ENCODE data around the gene SIK2. TPM values are rescaled to one million over a fixed set of nuclear protein-coding genes. Genes with fewer than 3 reads are reported as not detected.

SIK2 gene
- total RNA-seq, 2 donors from 2014 or later: 5.6 to 6.4 TPM

- Mint-ChIP-seq H3K27me3 (peaks cover 3% of the 10 kb centered on the region), H3K4me1 (no peaks in the 10 kb centered on the region), H3K4me3 (no peak overlapping the region), H3K9me3 (no peaks in the 10 kb centered on the region), H3K36me3 (ENCODE audit: low read depth) (no peaks in the 10 kb centered on the region), H3K27ac (no peak overlapping the region)
- ATAC-seq (replicated peaks): no peak
Measured at GRCh38 chr11:111592491-111592890, 9.8 kb upstream of the SIK2 start.

- Mint-ChIP-seq H3K27me3 (peaks cover 3% of the 10 kb centered on the region), H3K36me3 (ENCODE audit: low read depth) (no peaks in the 10 kb centered on the region), H3K4me1 (no peaks in the 10 kb centered on the region), H3K9me3 (no peaks in the 10 kb centered on the region), H3K4me3 (no peak overlapping the region), H3K27ac (no peak overlapping the region)
- ATAC-seq (replicated peaks): no peak
Measured at GRCh38 chr11:111596319-111596718, 5.9 kb upstream of the SIK2 start.

- Mint-ChIP-seq H3K4me1 (peaks cover 1% of the 10 kb centered on the region), H3K36me3 (ENCODE audit: low read depth) (no peaks in the 10 kb centered on the region), H3K27ac (peak overlapping the region; percentile 70), H3K9me3 (no peaks in the 10 kb centered on the region), H3K4me3 (no peak overlapping the region), H3K27me3 (peaks cover 3% of the 10 kb centered on the region)
- ATAC-seq (replicated peaks): no peak
Measured at GRCh38 chr11:111598148-111598547, 4.1 kb upstream of the SIK2 start.

- H3K27ac Mint-ChIP-seq: no peak overlapping the region
- H3K4me3 Mint-ChIP-seq: no peak overlapping the region
- H3K36me3 Mint-ChIP-seq (ENCODE audit: low read depth): no peaks in the 10 kb centered on the region
- H3K9me3 Mint-ChIP-seq: no peaks in the 10 kb centered on the region
- H3K27me3 Mint-ChIP-seq: peaks cover 3% of the 10 kb centered on the region
- peaks cover 5% of the 10 kb centered on the region for H3K4me1 Mint-ChIP-seq
- ATAC-seq (replicated peaks): no peak
Measured at GRCh38 chr11:111598559-111598958, 3.7 kb upstream of the SIK2 start.

- peak overlapping the region; percentile 91 for H3K4me3 Mint-ChIP-seq
- no peaks in the 10 kb centered on the region for H3K27me3 Mint-ChIP-seq
- H3K9me3 Mint-ChIP-seq: no peaks in the 10 kb centered on the region
- peaks cover 15% of the 10 kb centered on the region for H3K4me1 Mint-ChIP-seq
- no peaks in the 10 kb centered on the region for H3K36me3 Mint-ChIP-seq (ENCODE audit: low read depth)
- no peak for ATAC-seq (replicated peaks)
- peak overlapping the region; percentile 94 for H3K27ac Mint-ChIP-seq
Measured at GRCh38 chr11:111601636-111601978, 642 bp upstream of the SIK2 start.

- Mint-ChIP-seq H3K27me3 (no peaks in the 10 kb centered on the region), H3K4me1 (peaks cover 15% of the 10 kb centered on the region), H3K4me3 (peak overlapping the region; percentile 91), H3K9me3 (no peaks in the 10 kb centered on the region), H3K27ac (peak overlapping the region; percentile 90), H3K36me3 (ENCODE audit: low read depth) (no peaks in the 10 kb centered on the region)
- ATAC-seq (replicated peaks): no peak
Measured at GRCh38 chr11:111602865-111603610, 789 bp downstream of the SIK2 start.

- H3K27me3 Mint-ChIP-seq: no peaks in the 10 kb centered on the region
- ATAC-seq (replicated peaks): no peak
- no peaks in the 10 kb centered on the region for H3K9me3 Mint-ChIP-seq
- H3K4me1 Mint-ChIP-seq: peaks cover 15% of the 10 kb centered on the region
- peak overlapping the region; percentile 91 for H3K4me3 Mint-ChIP-seq
- H3K36me3 Mint-ChIP-seq (ENCODE audit: low read depth): no peaks in the 10 kb centered on the region
- H3K27ac Mint-ChIP-seq: peak overlapping the region; percentile 90
Measured at GRCh38 chr11:111603611-111604130, 1.4 kb downstream of the SIK2 start.

- peak overlapping the region; percentile 90 for H3K27ac Mint-ChIP-seq
- no peaks in the 10 kb centered on the region for H3K9me3 Mint-ChIP-seq
- H3K4me3 Mint-ChIP-seq: peak overlapping the region; percentile 91
- H3K27me3 Mint-ChIP-seq: no peaks in the 10 kb centered on the region
- peaks cover 15% of the 10 kb centered on the region for H3K4me1 Mint-ChIP-seq
- H3K36me3 Mint-ChIP-seq (ENCODE audit: low read depth): no peaks in the 10 kb centered on the region
- ATAC-seq (replicated peaks): no peak
Measured at GRCh38 chr11:111604392-111605009, 2.3 kb downstream of the SIK2 start.

- Mint-ChIP-seq H3K27me3 (no peaks in the 10 kb centered on the region), H3K27ac (no peak overlapping the region), H3K4me3 (no peak overlapping the region), H3K36me3 (ENCODE audit: low read depth) (no peaks in the 10 kb centered on the region), H3K4me1 (peaks cover 15% of the 10 kb centered on the region), H3K9me3 (no peaks in the 10 kb centered on the region)
- no peak for ATAC-seq (replicated peaks)
Measured at GRCh38 chr11:111605681-111606080, 3.4 kb downstream of the SIK2 start.

- no peak for ATAC-seq (replicated peaks)
- H3K27ac Mint-ChIP-seq: no peak overlapping the region
- H3K4me1 Mint-ChIP-seq: peaks cover 18% of the 10 kb centered on the region
- no peaks in the 10 kb centered on the region for H3K9me3 Mint-ChIP-seq
- H3K36me3 Mint-ChIP-seq (ENCODE audit: low read depth): no peaks in the 10 kb centered on the region
- no peak overlapping the region for H3K4me3 Mint-ChIP-seq
- no peaks in the 10 kb centered on the region for H3K27me3 Mint-ChIP-seq
Measured at GRCh38 chr11:111606986-111607385, 4.7 kb downstream of the SIK2 start.

GRCh38 chr11:111607751-111608150 lies 5.5 kb downstream of the SIK2 start:
- H3K9me3 Mint-ChIP-seq: no peaks in the 10 kb centered on the region
- no peaks in the 10 kb centered on the region for H3K27me3 Mint-ChIP-seq
- H3K4me1 Mint-ChIP-seq: peaks cover 23% of the 10 kb centered on the region
- H3K36me3 Mint-ChIP-seq (ENCODE audit: low read depth): no peaks in the 10 kb centered on the region
- no peak overlapping the region for H3K4me3 Mint-ChIP-seq
- no peak for ATAC-seq (replicated peaks)
- H3K27ac Mint-ChIP-seq: no peak overlapping the region

- peaks cover 8% of the 10 kb centered on the region for H3K4me1 Mint-ChIP-seq
- H3K36me3 Mint-ChIP-seq (ENCODE audit: low read depth): peaks cover 1% of the 10 kb centered on the region
- no peaks in the 10 kb centered on the region for H3K27me3 Mint-ChIP-seq
- H3K9me3 Mint-ChIP-seq: no peaks in the 10 kb centered on the region
- H3K4me3 Mint-ChIP-seq: no peak overlapping the region
- no peak overlapping the region for H3K27ac Mint-ChIP-seq
- ATAC-seq (replicated peaks): no peak
Measured at GRCh38 chr11:111612224-111612623, 10.0 kb downstream of the SIK2 start.

GRCh38 chr11:111617286-111617685 lies 15.0 kb downstream of the SIK2 start:
- H3K4me3 Mint-ChIP-seq: no peak overlapping the region

GRCh38 chr11:111620518-111620917 lies 18.3 kb downstream of the SIK2 start:
- peaks cover 5% of the 10 kb centered on the region for H3K4me1 Mint-ChIP-seq
- H3K4me3 Mint-ChIP-seq: no peak overlapping the region
- no peaks in the 10 kb centered on the region for H3K9me3 Mint-ChIP-seq
- no peaks in the 10 kb centered on the region for H3K27me3 Mint-ChIP-seq
- ATAC-seq (replicated peaks): no peak
- no peak overlapping the region for H3K27ac Mint-ChIP-seq
- peaks cover 69% of the 10 kb centered on the region for H3K36me3 Mint-ChIP-seq (ENCODE audit: low read depth)

More at GRCh38 chr11:111617286-111617685, 15.0 kb downstream of the SIK2 start:
- H3K4me1 Mint-ChIP-seq: peaks cover 2% of the 10 kb centered on the region
- H3K9me3 Mint-ChIP-seq: no peaks in the 10 kb centered on the region
- ATAC-seq (replicated peaks): no peak
- no peak overlapping the region for H3K27ac Mint-ChIP-seq
- no peaks in the 10 kb centered on the region for H3K27me3 Mint-ChIP-seq
- peaks cover 40% of the 10 kb centered on the region for H3K36me3 Mint-ChIP-seq (ENCODE audit: low read depth)

GRCh38 chr11:111623527-111624030 lies 21.3 kb downstream of the SIK2 start:
- Mint-ChIP-seq H3K36me3 (ENCODE audit: low read depth) (peaks cover 68% of the 10 kb centered on the region), H3K4me1 (peaks cover 6% of the 10 kb centered on the region), H3K27ac (no peak overlapping the region), H3K27me3 (no peaks in the 10 kb centered on the region), H3K4me3 (no peak overlapping the region), H3K9me3 (no peaks in the 10 kb centered on the region)
- no peak for ATAC-seq (replicated peaks)

Measured in activated T-helper 17 cell treated with anti-CD3 and anti-CD28 coated beads, Interleukin-2, amount 50 U/mL, for 72 hours (primary cell).